Adrenal gland (tissue), 5 donors: Measurements from ENCODE around the gene KLHL26.

Source experiments
- POLR2A ChIP-seq, 2 donors: fragments of 450-650 bp; IDR thresholded peaks; one replicate each; pipeline ENCODE4 v1.6.1; 2017; ENCODE audit warnings: antibody characterized with exemption in 2 of 2, mild to moderate bottlenecking in 2 of 2, moderate library complexity in 1 of 2
- TF ChIP-seq, protein P1 (sequence below), 6 experiments: fragments of 450-650 bp in 4 of 6; fragments of 200-600 bp in 2 of 6; sonication (generic) in 1 of 6; IDR thresholded peaks; 1 replicate in 5 of 6; 2 replicates in 1 of 6; pipeline versions ENCODE4 v1.5.1 to v1.8.0; 2016 to 2021; ENCODE audit warnings: antibody characterized with exemption in 6 of 6, mild to moderate bottlenecking in 2 of 6, moderate library complexity in 1 of 6
- donor health status: DM: no; HTN: no; CAD: no.

DNA sequence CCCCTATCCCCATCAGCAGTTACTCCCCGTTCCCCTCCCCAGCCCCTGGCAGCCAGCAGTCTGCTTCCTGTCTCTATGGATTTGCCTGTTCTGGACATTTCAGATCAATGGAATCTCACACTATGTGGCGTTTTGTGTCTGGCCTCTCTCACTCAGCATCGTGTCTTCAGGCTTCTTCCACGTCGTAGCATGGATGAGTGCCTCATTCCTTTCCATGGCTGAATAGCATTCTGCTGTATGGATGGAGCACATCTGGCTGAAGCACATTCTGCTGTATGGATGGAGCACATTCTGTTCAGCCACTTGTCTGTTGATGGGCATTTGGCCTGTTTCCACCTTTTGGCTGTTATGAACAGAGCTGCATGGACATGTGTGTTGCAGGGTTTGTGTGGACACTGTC, 76.2 kb downstream of the KLHL26 start:
- TF ChIP-seq, protein P1, sequence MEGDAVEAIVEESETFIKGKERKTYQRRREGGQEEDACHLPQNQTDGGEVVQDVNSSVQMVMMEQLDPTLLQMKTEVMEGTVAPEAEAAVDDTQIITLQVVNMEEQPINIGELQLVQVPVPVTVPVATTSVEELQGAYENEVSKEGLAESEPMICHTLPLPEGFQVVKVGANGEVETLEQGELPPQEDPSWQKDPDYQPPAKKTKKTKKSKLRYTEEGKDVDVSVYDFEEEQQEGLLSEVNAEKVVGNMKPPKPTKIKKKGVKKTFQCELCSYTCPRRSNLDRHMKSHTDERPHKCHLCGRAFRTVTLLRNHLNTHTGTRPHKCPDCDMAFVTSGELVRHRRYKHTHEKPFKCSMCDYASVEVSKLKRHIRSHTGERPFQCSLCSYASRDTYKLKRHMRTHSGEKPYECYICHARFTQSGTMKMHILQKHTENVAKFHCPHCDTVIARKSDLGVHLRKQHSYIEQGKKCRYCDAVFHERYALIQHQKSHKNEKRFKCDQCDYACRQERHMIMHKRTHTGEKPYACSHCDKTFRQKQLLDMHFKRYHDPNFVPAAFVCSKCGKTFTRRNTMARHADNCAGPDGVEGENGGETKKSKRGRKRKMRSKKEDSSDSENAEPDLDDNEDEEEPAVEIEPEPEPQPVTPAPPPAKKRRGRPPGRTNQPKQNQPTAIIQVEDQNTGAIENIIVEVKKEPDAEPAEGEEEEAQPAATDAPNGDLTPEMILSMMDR (IDR thresholded peaks at IDR 0.05): no peak
- TF ChIP-seq POLR2A (IDR thresholded peaks at IDR 0.05): no peak
